Upper lobe of left lung (tissue), 6 donors: ENCODE measurements around the gene ETAA1. TPM values are rescaled to one million over a fixed set of nuclear protein-coding genes. Genes with fewer than 3 reads are reported as not detected.

Source experiments
- ATAC-seq, 2 donors: fragments of 200-7000 bp; cut with Tn5 transposase; one replicate each; pipeline ENCODE4 v1.9.1; 2022; ENCODE audit warnings: mild to moderate bottlenecking in 2 of 2, moderate library complexity in 2 of 2; ENCODE audit not compliant: low FRiP score in 2 of 2
- DNase-seq, 2 donors: peaks; one replicate each; pipeline ENCODE4 v3.0.0-alpha.2; 2019 to 2020
- H3K27ac ChIP-seq, 4 donors: fragments of 200-600 bp; sonication (generic); one replicate each; pipeline ENCODE4 v1.5.1; 2016 to 2019
- H3K27me3 ChIP-seq, 4 donors: fragments of 200-600 bp; sonication (generic); one replicate each; pipeline ENCODE4 v1.5.1; 2017 to 2019
- H3K36me3 ChIP-seq, 4 donors: fragments of 200-600 bp; sonication (generic); one replicate each; pipeline ENCODE4 v1.5.1; 2016 to 2019
- H3K4me1 ChIP-seq, 4 donors: fragments of 200-600 bp; sonication (generic); one replicate each; pipeline ENCODE4 v1.5.1; 2018 to 2019
- H3K4me3 ChIP-seq, 4 donors: fragments of 200-600 bp; sonication (generic); one replicate each; pipeline ENCODE4 v1.5.1; 2017 to 2019; ENCODE audit warnings: mild to moderate bottlenecking in 2 of 4, moderate library complexity in 1 of 4
- H3K9me3 ChIP-seq, 4 donors: fragments of 200-600 bp; sonication (generic); one replicate each; pipeline ENCODE4 v1.5.1; 2018 to 2019
- CTCF ChIP-seq, 6 experiments: fragments of 450-650 bp in 4 of 6; fragments of 200-600 bp in 2 of 6; sonication (generic) in 2 of 6; IDR thresholded peaks; one replicate each; pipeline ENCODE4 v1.5.1; 2016 to 2019; ENCODE audit warnings: antibody characterized with exemption in 6 of 6
- EP300 ChIP-seq, 4 donors: sonication (generic); formaldehyde crosslinking; IDR thresholded peaks; one replicate each; pipeline ENCODE4 v1.5.1; 2017; ENCODE audit warnings: antibody characterized with exemption in 4 of 4, control low read depth in 2 of 4
- POLR2A ChIP-seq, 4 donors: fragments of 450-650 bp; IDR thresholded peaks; one replicate each; pipeline ENCODE4 v1.5.1; 2016 to 2017; ENCODE audit warnings: antibody characterized with exemption in 4 of 4, mild to moderate bottlenecking in 2 of 4
- POLR2AphosphoS5 ChIP-seq, 2 donors: sonication (generic); formaldehyde crosslinking; IDR thresholded peaks; one replicate each; pipeline ENCODE4 v1.5.1; 2017; ENCODE audit warnings: antibody characterized with exemption in 2 of 2
- WGBS, 2 donors: methylation state at CpG; one replicate each; pipeline ENCODE4 v1.1.5; 2017 to 2018; 5-methylcytosine and 5-hydroxymethylcytosine counted together
- total RNA-seq, 6 donors: library from RNA; depleted of rRNA in 4 of 6; stranded (reverse); fragments of >200 nt in 4 of 6; gene quantifications; one replicate each; pipeline versions ENCODE4 v1.1.0 to v1.2.1, GENCODE V29; 2016 to 2021
- donor health status: DM: no; HTN: no; CAD: no; lungs with moderate emphysema.
- donor health status: DM: no; HTN: yes; CAD: no; lungs with severe emphysema.

Gene ETAA1
- total RNA-seq, 6 donors from 2014 or later, result 7.0 to 29.8 (median 13.8) TPM

GRCh38 chr2:67455219-67456142, 58.3 kb downstream of the ETAA1 start:
- ATAC-seq (no peak), DNase-seq (no peak)
- H3K9me3 ChIP-seq, result no peaks in the 10 kb centered on the region
- H3K36me3 ChIP-seq, result no peaks in the 10 kb centered on the region
- no peak overlapping the region for H3K4me3 ChIP-seq
- no peaks in the 10 kb centered on the region for H3K27me3 ChIP-seq
- TF ChIP-seq POLR2A (IDR thresholded peaks at IDR 0.05) (no peak), POLR2AphosphoS5 (IDR thresholded peaks at IDR 0.05) (no peak), CTCF (IDR thresholded peaks at IDR 0.05) (no peak), EP300 (IDR thresholded peaks at IDR 0.05) (no peak)
- peaks cover 0 to 6% (median 0%) of the 10 kb centered on the region in 4 donors for H3K4me1 ChIP-seq
- H3K27ac ChIP-seq, result no peak overlapping the region
- WGBS, 2 donors, result 68 to 75% methylated on average over 4 of the region's 4 CpGs

GRCh38 chr2:67456428-67456827, 59.3 kb downstream of the ETAA1 start:
- H3K4me3 ChIP-seq, result no peak overlapping the region
- H3K9me3 ChIP-seq, result no peaks in the 10 kb centered on the region
- ATAC-seq, result no peak
- peaks cover 0 to 6% (median 0%) of the 10 kb centered on the region in 4 donors for H3K4me1 ChIP-seq
- DNase-seq, result no peak
- no peaks in the 10 kb centered on the region for H3K27me3 ChIP-seq
- TF ChIP-seq CTCF (IDR thresholded peaks at IDR 0.05) (no peak), POLR2A (IDR thresholded peaks at IDR 0.05) (no peak), POLR2AphosphoS5 (IDR thresholded peaks at IDR 0.05) (no peak), EP300 (IDR thresholded peaks at IDR 0.05) (no peak)
- H3K27ac ChIP-seq, result no peak overlapping the region
- WGBS, 2 donors, result 59 to 66% methylated on average over 2 of the region's 2 CpGs
- H3K36me3 ChIP-seq, result no peaks in the 10 kb centered on the region

GRCh38 chr2:67457699-67458098, 60.6 kb downstream of the ETAA1 start:
- no peak overlapping the region for H3K27ac ChIP-seq
- no peaks in the 10 kb centered on the region for H3K9me3 ChIP-seq
- DNase-seq (no peak), ATAC-seq (no peak)
- no peak overlapping the region for H3K4me3 ChIP-seq
- H3K36me3 ChIP-seq, result no peaks in the 10 kb centered on the region
- peaks cover 0 to 6% (median 0%) of the 10 kb centered on the region in 4 donors for H3K4me1 ChIP-seq
- no peak for TF ChIP-seq EP300 (IDR thresholded peaks at IDR 0.05)
- no peak for TF ChIP-seq POLR2AphosphoS5 (IDR thresholded peaks at IDR 0.05)
- TF ChIP-seq POLR2A (IDR thresholded peaks at IDR 0.05), result no peak
- no peak for TF ChIP-seq CTCF (IDR thresholded peaks at IDR 0.05)
- H3K27me3 ChIP-seq, result no peaks in the 10 kb centered on the region
- 62 to 75% methylated on average over 4 of the region's 4 CpGs for WGBS, 2 donors

GRCh38 chr2:67459761-67460160, 62.6 kb downstream of the ETAA1 start:
- ATAC-seq, result no peak
- H3K9me3 ChIP-seq, result no peaks in the 10 kb centered on the region
- H3K27me3 ChIP-seq, result no peaks in the 10 kb centered on the region
- no peak overlapping the region for H3K27ac ChIP-seq
- no peaks in the 10 kb centered on the region for H3K36me3 ChIP-seq
- H3K4me1 ChIP-seq, result peaks cover 0 to 6% (median 0%) of the 10 kb centered on the region in 4 donors
- 98% methylated on average over 2 of the region's 2 CpGs for WGBS, 2 donors
- H3K4me3 ChIP-seq, result no peak overlapping the region
- DNase-seq, result no peak
- TF ChIP-seq POLR2A (IDR thresholded peaks at IDR 0.05) (no peak), CTCF (IDR thresholded peaks at IDR 0.05) (no peak), EP300 (IDR thresholded peaks at IDR 0.05) (no peak), POLR2AphosphoS5 (IDR thresholded peaks at IDR 0.05) (no peak)
